SK-N-SH treated with all-trans-retinoic acid at 6 μM for 48 hours (cell line): Measurements from ENCODE around the gene NEURL1.

Source experiments
- ATAC-seq: fragments of 200-7000 bp; cut with Tn5 transposase; 3 replicates; pipeline ENCODE4 v1.9.1; 2020; ENCODE audit warnings: mild to moderate bottlenecking, moderate library complexity
- ARNTL ChIP-seq: fragments of 450-650 bp; formaldehyde crosslinking; IDR thresholded peaks from 2 replicates; pipeline ENCODE4 v1.5.0; 2020; ENCODE audit warnings: low read depth, mild to moderate bottlenecking, moderate library complexity, borderline replicate concordance
- BACH2 ChIP-seq: fragments of 250-450 bp; sonication (Bioruptor Pico); IDR thresholded peaks from 2 replicates; pipeline ENCODE4 v1.9.0; 2021; ENCODE audit warnings: mild to moderate bottlenecking, borderline replicate concordance
- CREB5 ChIP-seq: fragments of 250-450 bp; sonication (Bioruptor Pico); IDR thresholded peaks from 2 replicates; pipeline ENCODE4 v1.5.1; 2020; ENCODE audit warnings: low read depth, mild to moderate bottlenecking, moderate library complexity
- CSRNP3 ChIP-seq: fragments of 250-450 bp; sonication (Bioruptor Pico); IDR thresholded peaks from 2 replicates; pipeline ENCODE4 v1.5.1; 2021; ENCODE audit warnings: mild to moderate bottlenecking, moderate library complexity
- ISL1 ChIP-seq: fragments of 250-450 bp; sonication (Bioruptor Pico); IDR thresholded peaks from 2 replicates; pipeline ENCODE4 v2.1.2; 2022; ENCODE audit warnings: mild to moderate bottlenecking, moderate library complexity
- OSR1 ChIP-seq: fragments of 250-450 bp; sonication (Bioruptor Pico); IDR thresholded peaks from 2 replicates; pipeline ENCODE4 v1.8.0; 2022; ENCODE audit warnings: moderate library complexity, mild to moderate bottlenecking, inconsistent platforms
- PATZ1 ChIP-seq: fragments of 250-450 bp; sonication (Bioruptor Pico); IDR thresholded peaks from 2 replicates; pipeline ENCODE4 v1.8.0; 2020; ENCODE audit warnings: mild to moderate bottlenecking, moderate library complexity, borderline replicate concordance
- POU6F1 ChIP-seq: fragments of 250-450 bp; sonication (Bioruptor Pico); IDR thresholded peaks from 2 replicates; pipeline ENCODE4 v1.8.0; 2021; ENCODE audit warnings: low read depth, mild to moderate bottlenecking, moderate library complexity, borderline replicate concordance
- PPARA ChIP-seq: fragments of 250-450 bp; sonication (Bioruptor Pico); IDR thresholded peaks from 2 replicates; pipeline ENCODE4 v1.5.0; 2020; ENCODE audit warnings: mild to moderate bottlenecking, borderline replicate concordance
- SNAI2 ChIP-seq: fragments of 250-450 bp; sonication (Bioruptor Pico); IDR thresholded peaks from 2 replicates; pipeline ENCODE4 v1.5.0; 2020; ENCODE audit warnings: mild to moderate bottlenecking, moderate library complexity
- TOX ChIP-seq: fragments of 250-450 bp; sonication (Bioruptor Pico); IDR thresholded peaks from 2 replicates; pipeline ENCODE4 v1.8.0; 2021; ENCODE audit warnings: mild to moderate bottlenecking, moderate library complexity, borderline replicate concordance
- ZC3H10 ChIP-seq: fragments of 250-450 bp; sonication (Bioruptor Pico); IDR thresholded peaks from 2 replicates; pipeline ENCODE4 v1.5.1; 2021; ENCODE audit warnings: mild to moderate bottlenecking, moderate library complexity
- ZFP30 ChIP-seq: fragments of 450-650 bp; formaldehyde crosslinking; IDR thresholded peaks from 2 replicates; pipeline ENCODE4 v1.5.0; 2022; ENCODE audit warnings: mild to moderate bottlenecking, moderate library complexity
- ZNF70 ChIP-seq: fragments of 450-650 bp; formaldehyde crosslinking; IDR thresholded peaks from 2 replicates; pipeline ENCODE4 v1.5.0; 2020; ENCODE audit warnings: mild to moderate bottlenecking, moderate library complexity
- ZNF8 ChIP-seq: fragments of 450-650 bp; formaldehyde crosslinking; IDR thresholded peaks from 2 replicates; pipeline ENCODE4 v1.5.0; 2020; ENCODE audit warnings: mild to moderate bottlenecking, moderate library complexity

The NEURL1 gene

GRCh38 chr10:103457896-103458583 lies 35.5 kb upstream of the NEURL1 start (continued):
- no peak for TF ChIP-seq ZNF70 (CRISPR knock-in tag)
- TF ChIP-seq CSRNP3 (CRISPR knock-in tag), result no peak

GRCh38 chr10:103458720-103459119 lies 34.8 kb upstream of the NEURL1 start, which contains the start of gene CALHM1:
CALHM1 (minus strand) TSS chr10:103458900; CDS start chr10:103458751, 149 bp downstream.
- TF ChIP-seq PATZ1 (CRISPR knock-in tag) (no peak), ISL1 (CRISPR knock-in tag) (no peak), ZFP30 (CRISPR knock-in tag) (no peak), CREB5 (no peak), ZNF8 (CRISPR knock-in tag) (no peak), SNAI2 (no peak), BACH2 (CRISPR knock-in tag) (no peak), CSRNP3 (CRISPR knock-in tag) (no peak), ZNF70 (CRISPR knock-in tag) (no peak), TOX (no peak), PPARA (no peak), POU6F1 (CRISPR knock-in tag) (no peak), ARNTL (CRISPR knock-in tag) (no peak), ZC3H10 (no peak)
- TF ChIP-seq, all 23 proteins: peak for 0
- no peak; the same call in 2 of the 3 replicates for ATAC-seq

- TF ChIP-seq OSR1 (CRISPR knock-in tag) (no peak), ISL1 (CRISPR knock-in tag) (no peak), POU6F1 (CRISPR knock-in tag) (no peak), ZNF70 (CRISPR knock-in tag) (no peak), ARNTL (CRISPR knock-in tag) (no peak), CSRNP3 (CRISPR knock-in tag) (no peak), PATZ1 (CRISPR knock-in tag) (no peak), ZFP30 (CRISPR knock-in tag) (no peak)
- no peak for ATAC-seq
Measured at GRCh38 chr10:103459615-103460014, 33.9 kb upstream of the NEURL1 start.
